ENCODE data around the gene FABP7. TPM values are rescaled to one million over a fixed set of nuclear protein-coding genes. Genes with fewer than 3 reads are reported as not detected.

FABP7 gene
- total RNA-seq, 1 donor from 2014 or later: 256 TPM

DNA sequence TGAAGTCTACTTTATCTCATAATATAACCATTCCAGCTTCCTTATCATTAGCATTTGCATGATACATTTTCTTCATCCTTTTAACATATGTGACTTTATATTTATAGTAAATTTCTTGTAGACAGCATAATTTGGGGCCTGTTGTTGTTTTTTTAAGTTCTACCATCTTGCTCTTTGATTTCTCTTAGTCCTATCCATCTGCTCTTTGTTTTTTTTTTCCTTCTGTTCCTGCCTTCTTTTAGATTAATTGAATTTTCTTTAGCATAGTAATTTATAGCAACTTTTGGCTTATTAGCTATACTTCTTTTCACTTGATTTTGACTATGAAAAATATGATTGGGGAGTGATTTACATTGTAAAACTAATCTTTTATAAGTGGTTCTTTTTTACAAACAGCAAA, 19.2 kb upstream of the FABP7 start:
- Mint-ChIP-seq H3K9me3 (peaks cover 10% of the 10 kb centered on the region), H3K4me1 (peaks cover 6% of the 10 kb centered on the region), H3K36me3 (ENCODE audit: low read depth) (peaks cover 6% of the 10 kb centered on the region), H3K27me3 (ENCODE audit: low read depth) (no peaks in the 10 kb centered on the region), H3K4me3 (no peak overlapping the region), H3K27ac (ENCODE audit: unreplicated experiment) (no peak overlapping the region)
- DNase-seq (ENCODE audit: low read depth, low spot score): no peak
- TF ChIP-seq, protein P1, sequence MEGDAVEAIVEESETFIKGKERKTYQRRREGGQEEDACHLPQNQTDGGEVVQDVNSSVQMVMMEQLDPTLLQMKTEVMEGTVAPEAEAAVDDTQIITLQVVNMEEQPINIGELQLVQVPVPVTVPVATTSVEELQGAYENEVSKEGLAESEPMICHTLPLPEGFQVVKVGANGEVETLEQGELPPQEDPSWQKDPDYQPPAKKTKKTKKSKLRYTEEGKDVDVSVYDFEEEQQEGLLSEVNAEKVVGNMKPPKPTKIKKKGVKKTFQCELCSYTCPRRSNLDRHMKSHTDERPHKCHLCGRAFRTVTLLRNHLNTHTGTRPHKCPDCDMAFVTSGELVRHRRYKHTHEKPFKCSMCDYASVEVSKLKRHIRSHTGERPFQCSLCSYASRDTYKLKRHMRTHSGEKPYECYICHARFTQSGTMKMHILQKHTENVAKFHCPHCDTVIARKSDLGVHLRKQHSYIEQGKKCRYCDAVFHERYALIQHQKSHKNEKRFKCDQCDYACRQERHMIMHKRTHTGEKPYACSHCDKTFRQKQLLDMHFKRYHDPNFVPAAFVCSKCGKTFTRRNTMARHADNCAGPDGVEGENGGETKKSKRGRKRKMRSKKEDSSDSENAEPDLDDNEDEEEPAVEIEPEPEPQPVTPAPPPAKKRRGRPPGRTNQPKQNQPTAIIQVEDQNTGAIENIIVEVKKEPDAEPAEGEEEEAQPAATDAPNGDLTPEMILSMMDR (conservative IDR thresholded peaks at IDR 0.05): no peak

- TF ChIP-seq, protein P1 (conservative IDR thresholded peaks at IDR 0.05): no peak
- Mint-ChIP-seq H3K36me3 (ENCODE audit: low read depth) (no peaks in the 10 kb centered on the region), H3K4me3 (no peak overlapping the region), H3K9me3 (no peaks in the 10 kb centered on the region), H3K27ac (ENCODE audit: unreplicated experiment) (no peak overlapping the region), H3K4me1 (no peaks in the 10 kb centered on the region), H3K27me3 (ENCODE audit: low read depth) (no peaks in the 10 kb centered on the region)
- no peak for DNase-seq (ENCODE audit: low read depth, low spot score)
Observed at GRCh38 chr6:122766256-122766655, 13.3 kb upstream of the FABP7 start.

DNA sequence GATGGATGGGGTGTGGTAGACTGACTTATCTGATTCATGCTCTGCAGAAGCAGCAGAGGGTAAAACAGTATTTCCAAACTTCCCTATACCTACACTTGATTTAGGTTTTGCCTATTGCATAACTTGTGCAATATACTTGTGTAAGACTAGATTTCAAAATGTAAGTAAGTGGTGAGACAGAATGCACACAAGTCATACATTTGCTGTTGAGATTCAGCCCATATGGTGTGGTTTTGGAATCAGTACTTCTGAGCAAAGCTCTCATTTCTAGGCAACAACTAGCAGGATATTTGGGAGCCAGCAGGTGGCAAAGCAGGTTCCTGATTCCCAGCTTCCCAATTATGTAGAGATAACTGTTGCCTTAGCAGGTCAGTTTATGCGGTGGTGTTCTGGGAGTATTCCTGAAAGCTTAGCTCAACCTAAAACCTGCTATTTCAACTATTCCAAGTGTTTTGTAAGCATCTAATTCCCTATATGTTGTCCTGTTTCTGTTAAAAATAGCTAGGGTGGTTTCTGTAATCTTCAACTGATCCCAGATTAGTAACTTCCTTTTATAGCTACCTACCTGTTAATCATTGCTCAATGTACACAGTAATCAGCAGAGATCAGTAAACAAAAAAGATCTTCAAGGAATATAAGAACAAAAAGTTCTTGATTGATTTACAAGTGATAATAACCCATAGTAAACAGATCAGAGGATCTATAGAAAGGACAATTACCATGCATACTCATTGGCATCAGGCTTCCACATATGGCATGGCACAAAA, 8.5 kb upstream of the FABP7 start:
- no peak for DNase-seq (ENCODE audit: low read depth, low spot score)
- H3K4me3 Mint-ChIP-seq: no peak overlapping the region
- TF ChIP-seq, protein P1 (conservative IDR thresholded peaks at IDR 0.05): no peak
- no peaks in the 10 kb centered on the region for H3K27me3 Mint-ChIP-seq (ENCODE audit: low read depth)
- H3K4me1 Mint-ChIP-seq: no peaks in the 10 kb centered on the region
- H3K9me3 Mint-ChIP-seq: no peaks in the 10 kb centered on the region
- H3K36me3 Mint-ChIP-seq (ENCODE audit: low read depth): no peaks in the 10 kb centered on the region
- H3K27ac Mint-ChIP-seq (ENCODE audit: unreplicated experiment): no peak overlapping the region

GRCh38 chr6:122772724-122773415, 6.6 kb upstream of the FABP7 start:
- no peaks in the 10 kb centered on the region for H3K36me3 Mint-ChIP-seq (ENCODE audit: low read depth)
- TF ChIP-seq, protein P1 (conservative IDR thresholded peaks at IDR 0.05): peak; percentile 37
- no peak overlapping the region for H3K27ac Mint-ChIP-seq (ENCODE audit: unreplicated experiment)
- no peaks in the 10 kb centered on the region for H3K27me3 Mint-ChIP-seq (ENCODE audit: low read depth)
- H3K4me3 Mint-ChIP-seq: no peak overlapping the region
- H3K4me1 Mint-ChIP-seq: peaks cover 5% of the 10 kb centered on the region
- no peak for DNase-seq (ENCODE audit: low read depth, low spot score)
- no peaks in the 10 kb centered on the region for H3K9me3 Mint-ChIP-seq

GRCh38 chr6:122775975-122776374, 3.5 kb upstream of the FABP7 start:
- TF ChIP-seq, protein P1 (conservative IDR thresholded peaks at IDR 0.05): no peak
- no peak for DNase-seq (ENCODE audit: low read depth, low spot score)
- Mint-ChIP-seq H3K4me3 (no peak overlapping the region), H3K27ac (ENCODE audit: unreplicated experiment) (no peak overlapping the region), H3K4me1 (peaks cover 33% of the 10 kb centered on the region), H3K9me3 (no peaks in the 10 kb centered on the region), H3K27me3 (ENCODE audit: low read depth) (no peaks in the 10 kb centered on the region), H3K36me3 (ENCODE audit: low read depth) (no peaks in the 10 kb centered on the region)

All from neural crest cell (in vitro differentiated cells).